Calu3 (cell line): ENCODE results near the gene PAQR4. TPM values are rescaled to one million over a fixed set of nuclear protein-coding genes. Genes with fewer than 3 reads are reported as not detected.

Experiments used
- BruUV-seq: library from RNA; stranded (reverse); fragments of 400-500 nt; replicated peaks from 2 replicates; lab custom pipeline; 2021; lab: Mats Ljungman, UMichigan
- CTCF ChIA-PET: fragments of 300-600 bp; sonication (Branson Sonifier 250); formaldehyde crosslinking; loops from one replicate; lab custom pipeline; 2022; ENCODE audit warnings: antibody characterized with exemption; lab: Charles Lee
- DNase-seq: peaks from one replicate; pipeline ENCODE4 v3.0.0; 2022
- H3K27ac Mint-ChIP-seq: one replicate; pipeline ENCODE4 v1.8.0; 2022; ENCODE audit warnings: mixed read lengths; ENCODE audit not compliant: unreplicated experiment
- H3K27me3 Mint-ChIP-seq: one replicate; pipeline ENCODE4 v1.8.0; 2022; ENCODE audit warnings: mixed read lengths; ENCODE audit not compliant: unreplicated experiment
- H3K36me3 Mint-ChIP-seq: one replicate; pipeline ENCODE4 v1.8.0; 2022; ENCODE audit warnings: mild to moderate bottlenecking, moderate library complexity, mixed read lengths; ENCODE audit not compliant: insufficient read depth, unreplicated experiment
- H3K4me1 Mint-ChIP-seq: one replicate; pipeline ENCODE4 v1.8.0; 2022; ENCODE audit warnings: mild to moderate bottlenecking, low read depth, mixed read lengths; ENCODE audit not compliant: unreplicated experiment
- H3K4me3 Mint-ChIP-seq: one replicate; pipeline ENCODE4 v1.8.0; 2022; ENCODE audit warnings: mild to moderate bottlenecking, low read depth, moderate library complexity, mixed read lengths; ENCODE audit not compliant: unreplicated experiment
- H3K9me3 Mint-ChIP-seq: one replicate; pipeline ENCODE4 v1.8.0; 2022; ENCODE audit warnings: low read depth, mixed read lengths; ENCODE audit not compliant: unreplicated experiment
- CTCF ChIP-seq: fragments of 200-600 bp; IDR thresholded peaks from one replicate; pipeline ENCODE4 v1.8.0; 2022; ENCODE audit warnings: antibody characterized with exemption; ENCODE audit not compliant: unreplicated experiment
- intact Hi-C: fragments of 100-400 bp; cut with micrococcal nuclease; formaldehyde crosslinking; loops from one replicate; pipeline ENCODE4 v1.10.0; 2022; ENCODE audit not compliant: unreplicated experiment
- total RNA-seq: library from RNA; stranded (reverse); gene quantifications from 2 replicates; pipeline ENCODE4 v1.2.3, GENCODE V29; 2022

The PAQR4 gene
- total RNA-seq, 1 experiment from 2014 or later, result 56.0 TPM

- peak; percentile 99 for DNase-seq
- Mint-ChIP-seq H3K36me3 (peaks cover 88% of the 10 kb centered on the region), H3K9me3 (no peaks in the 10 kb centered on the region), H3K27me3 (no peaks in the 10 kb centered on the region), H3K4me1 (peaks cover 41% of the 10 kb centered on the region), H3K4me3 (peak overlapping the region; percentile 87), H3K27ac (peak overlapping the region; percentile 92)
- no TSS peak for BruUV-seq
- peak; percentile 41 for TF ChIP-seq CTCF
- intact Hi-C loops, result no loop called here
- CTCF ChIA-PET, result interaction anchor here (0.5 to 7.7 kb wide), 9 partner anchors 9 to 147 kb away, joined by 3 to 126 read pairs (median 4); partner anchors contain the start of genes CLDN6, CLDN9, HCFC1R1 and THOC6
Measured at GRCh38 chr16:3003582-3004270, 34.6 kb downstream of the PAQR4 start.

GRCh38 chr16:3004319-3004718 is 35.2 kb downstream of the PAQR4 start:
- intact Hi-C loops, result no loop called here

GRCh38 chr16:3004781-3005284 is 35.7 kb downstream of the PAQR4 start:
- Mint-ChIP-seq H3K27me3 (no peaks in the 10 kb centered on the region), H3K4me1 (peaks cover 42% of the 10 kb centered on the region), H3K36me3 (peaks cover 88% of the 10 kb centered on the region), H3K27ac (peak overlapping the region; percentile 91), H3K4me3 (peak overlapping the region; percentile 87), H3K9me3 (no peaks in the 10 kb centered on the region)
- CTCF ChIA-PET, result interaction anchor here (1.2 to 7.7 kb wide), 4 partner anchors 17 to 54 kb away, joined by 4 to 126 read pairs (median 10); partner anchors contain the start of genes CLDN6, HCFC1R1, THOC6 and TNFRSF12A
- peak; percentile 76 for DNase-seq
- TSS peak; percentile 28 for BruUV-seq
- intact Hi-C loops, result no loop called here
- TF ChIP-seq CTCF, result no peak

More at GRCh38 chr16:3004319-3004718, 35.2 kb downstream of the PAQR4 start:
- Mint-ChIP-seq H3K27me3 (no peaks in the 10 kb centered on the region), H3K4me3 (peak overlapping the region; percentile 87), H3K36me3 (peaks cover 88% of the 10 kb centered on the region), H3K9me3 (no peaks in the 10 kb centered on the region), H3K4me1 (peaks cover 42% of the 10 kb centered on the region), H3K27ac (peak overlapping the region; percentile 91)
- no TSS peak for BruUV-seq
- no peak for TF ChIP-seq CTCF
- CTCF ChIA-PET, result interaction anchor here (0.5 to 7.7 kb wide), 9 partner anchors 8 to 146 kb away, joined by 3 to 126 read pairs (median 4); partner anchors contain the start of genes CLDN6, CLDN9, HCFC1R1 and THOC6
- DNase-seq, result peak; percentile 64

GRCh38 chr16:3007059-3007956 is 38.2 kb downstream of the PAQR4 start:
- peak overlapping the region; percentile 87 for H3K4me3 Mint-ChIP-seq
- CTCF ChIA-PET, result interaction anchor here (1.0 to 7.7 kb wide), 3 partner anchors 13 to 24 kb away, joined by 5 to 126 read pairs (median 5); partner anchors contain the start of genes CLDN6, HCFC1R1, THOC6 and TNFRSF12A

More at GRCh38 chr16:3007059-3007956, 38.2 kb downstream of the PAQR4 start:
- no peaks in the 10 kb centered on the region for H3K9me3 Mint-ChIP-seq
- H3K4me1 Mint-ChIP-seq, result peaks cover 37% of the 10 kb centered on the region
- DNase-seq, result peak; percentile 52
- H3K36me3 Mint-ChIP-seq, result peaks cover 92% of the 10 kb centered on the region
- intact Hi-C loops, result loop anchor here (1.0 kb wide), 1 partner anchor 13 kb away; the partner anchor contains the start of gene TNFRSF12A
- no peaks in the 10 kb centered on the region for H3K27me3 Mint-ChIP-seq
- TF ChIP-seq CTCF, result no peak
- BruUV-seq, result TSS peak; percentile 40
- peak overlapping the region; percentile 76 for H3K27ac Mint-ChIP-seq
